NCI-H2196 (cell line): ENCODE results near the gene CHRNA10.

Source experiments
- DNase-seq: peaks from one replicate; lab custom pipeline; 2025; ENCODE audit not compliant: unreplicated experiment; lab: John Stamatoyannopoulos, UW

Gene CHRNA10

GRCh38 chr11:3671334-3672254 is at the start of gene CHRNA10:
CHRNA10 (minus strand) TSS chr11:3671384; CDS start chr11:3671312, 72 bp downstream.
- peak; percentile 10 for DNase-seq

- DNase-seq: no peak
Observed at GRCh38 chr11:3712274-3712673, 41.1 kb upstream of the CHRNA10 start.

- no peak for DNase-seq
Observed at GRCh38 chr11:3710485-3711259, 39.5 kb upstream of the CHRNA10 start.

GRCh38 chr11:3709977-3710376 is 38.8 kb upstream of the CHRNA10 start:
- no peak for DNase-seq

GRCh38 chr11:3707176-3707575 is 36.0 kb upstream of the CHRNA10 start:
- no peak for DNase-seq

GRCh38 chr11:3703383-3703782 is 32.2 kb upstream of the CHRNA10 start:
- no peak for DNase-seq

- DNase-seq: no peak
Observed at GRCh38 chr11:3700910-3701309, 29.7 kb upstream of the CHRNA10 start.

- DNase-seq: no peak
Observed at GRCh38 chr11:3700410-3700809, 29.2 kb upstream of the CHRNA10 start.

GRCh38 chr11:3686751-3687150 is 15.6 kb upstream of the CHRNA10 start:
- DNase-seq: no peak

GRCh38 chr11:3685923-3686322 is 14.7 kb upstream of the CHRNA10 start:
- DNase-seq: peak; percentile 25

- no peak for DNase-seq
Observed at GRCh38 chr11:3684819-3685172, 13.6 kb upstream of the CHRNA10 start.

GRCh38 chr11:3684129-3684818 is 13.1 kb upstream of the CHRNA10 start:
- DNase-seq: no peak

GRCh38 chr11:3683039-3683438 is 11.9 kb upstream of the CHRNA10 start:
- DNase-seq: no peak

GRCh38 chr11:3679077-3679476 is 7.9 kb upstream of the CHRNA10 start:
- DNase-seq: no peak

- no peak for DNase-seq
Observed at GRCh38 chr11:3675971-3676370, 4.8 kb upstream of the CHRNA10 start.

GRCh38 chr11:3674189-3674588 is 3.0 kb upstream of the CHRNA10 start:
- DNase-seq: no peak

- no peak for DNase-seq
Observed at GRCh38 chr11:3669742-3670183, 1.4 kb downstream of the CHRNA10 start.

- no peak for DNase-seq
Observed at GRCh38 chr11:3669128-3669527, 2.1 kb downstream of the CHRNA10 start.

- DNase-seq: no peak
Observed at GRCh38 chr11:3667149-3668035, 3.8 kb downstream of the CHRNA10 start.

GRCh38 chr11:3666023-3666530 is 5.1 kb downstream of the CHRNA10 start:
- no peak for DNase-seq
